ENCODE data around the gene SH3BP4. TPM values are rescaled to one million over a fixed set of nuclear protein-coding genes. Genes with fewer than 3 reads are reported as not detected.

SH3BP4 gene
- total and polyA plus RNA-seq, 2 of the 13 experiments (the other 11 are each of a cell fraction or from before 2014, with no cell fraction given), result 34.6 to 99.1 TPM

DNA sequence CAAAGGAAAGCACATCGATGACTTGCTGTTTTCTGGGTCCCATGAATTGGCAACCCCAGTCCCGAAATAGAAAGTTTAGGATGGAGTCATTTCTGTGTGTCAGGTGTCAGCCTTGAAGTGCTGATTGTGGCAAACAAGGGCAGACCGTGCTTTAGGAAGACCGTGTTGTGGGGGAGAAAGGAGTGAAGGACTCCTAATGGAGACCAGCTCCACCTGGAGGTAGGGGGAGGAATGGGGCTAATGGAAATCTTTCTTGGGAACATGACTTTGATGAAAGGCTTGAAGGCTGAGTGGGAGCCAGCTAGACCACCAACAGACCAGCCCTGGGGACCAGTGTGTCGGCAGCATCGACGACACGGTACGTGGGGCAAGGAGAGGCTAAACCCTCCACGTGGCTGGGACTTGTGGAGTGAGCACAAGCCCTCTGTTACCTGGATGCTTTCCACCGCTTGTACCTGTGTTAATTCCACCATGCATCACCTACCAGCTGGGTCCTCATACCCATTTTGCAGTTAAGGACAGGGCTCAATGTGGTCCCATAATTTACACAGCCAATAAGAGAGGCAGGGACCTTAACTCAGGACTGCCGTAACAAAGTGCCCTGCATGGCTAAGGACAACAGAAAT is 104.2 kb downstream of the SH3BP4 start (continued):
- TF ChIP-seq PLSCR1 (CRISPR knock-in tag; IDR thresholded peaks at IDR 0.05; ENCODE audit: borderline replicate concordance), result no peak
- no peak for TF ChIP-seq JARID2 (CRISPR knock-in tag; IDR thresholded peaks at IDR 0.05; ENCODE audit: insufficient replicate concordance)
- no peak for TF ChIP-seq ZFP41 (CRISPR knock-in tag; IDR thresholded peaks at IDR 0.05; ENCODE audit: borderline replicate concordance)
- no peak for TF ChIP-seq ATRX (CRISPR knock-in tag; IDR thresholded peaks at IDR 0.05; ENCODE audit: borderline replicate concordance)
- TF ChIP-seq ZNF124 (CRISPR knock-in tag; IDR thresholded peaks at IDR 0.05), result no peak
- TF ChIP-seq ETV5 (CRISPR knock-in tag; IDR thresholded peaks at IDR 0.05; ENCODE audit: borderline replicate concordance), result no peak
- no peak for TF ChIP-seq CEBPB (IDR thresholded peaks at IDR 0.05; ENCODE audit: borderline replicate concordance, low read depth, low read length)
- TF ChIP-seq ZFP36L1 (CRISPR knock-in tag; IDR thresholded peaks at IDR 0.05), result 0 out of 2 replicates have a peak, but pooled peaks have one; percentile 6
- TF ChIP-seq ZNF720 (CRISPR knock-in tag; IDR thresholded peaks at IDR 0.05), result no peak
- TF ChIP-seq, protein P1, sequence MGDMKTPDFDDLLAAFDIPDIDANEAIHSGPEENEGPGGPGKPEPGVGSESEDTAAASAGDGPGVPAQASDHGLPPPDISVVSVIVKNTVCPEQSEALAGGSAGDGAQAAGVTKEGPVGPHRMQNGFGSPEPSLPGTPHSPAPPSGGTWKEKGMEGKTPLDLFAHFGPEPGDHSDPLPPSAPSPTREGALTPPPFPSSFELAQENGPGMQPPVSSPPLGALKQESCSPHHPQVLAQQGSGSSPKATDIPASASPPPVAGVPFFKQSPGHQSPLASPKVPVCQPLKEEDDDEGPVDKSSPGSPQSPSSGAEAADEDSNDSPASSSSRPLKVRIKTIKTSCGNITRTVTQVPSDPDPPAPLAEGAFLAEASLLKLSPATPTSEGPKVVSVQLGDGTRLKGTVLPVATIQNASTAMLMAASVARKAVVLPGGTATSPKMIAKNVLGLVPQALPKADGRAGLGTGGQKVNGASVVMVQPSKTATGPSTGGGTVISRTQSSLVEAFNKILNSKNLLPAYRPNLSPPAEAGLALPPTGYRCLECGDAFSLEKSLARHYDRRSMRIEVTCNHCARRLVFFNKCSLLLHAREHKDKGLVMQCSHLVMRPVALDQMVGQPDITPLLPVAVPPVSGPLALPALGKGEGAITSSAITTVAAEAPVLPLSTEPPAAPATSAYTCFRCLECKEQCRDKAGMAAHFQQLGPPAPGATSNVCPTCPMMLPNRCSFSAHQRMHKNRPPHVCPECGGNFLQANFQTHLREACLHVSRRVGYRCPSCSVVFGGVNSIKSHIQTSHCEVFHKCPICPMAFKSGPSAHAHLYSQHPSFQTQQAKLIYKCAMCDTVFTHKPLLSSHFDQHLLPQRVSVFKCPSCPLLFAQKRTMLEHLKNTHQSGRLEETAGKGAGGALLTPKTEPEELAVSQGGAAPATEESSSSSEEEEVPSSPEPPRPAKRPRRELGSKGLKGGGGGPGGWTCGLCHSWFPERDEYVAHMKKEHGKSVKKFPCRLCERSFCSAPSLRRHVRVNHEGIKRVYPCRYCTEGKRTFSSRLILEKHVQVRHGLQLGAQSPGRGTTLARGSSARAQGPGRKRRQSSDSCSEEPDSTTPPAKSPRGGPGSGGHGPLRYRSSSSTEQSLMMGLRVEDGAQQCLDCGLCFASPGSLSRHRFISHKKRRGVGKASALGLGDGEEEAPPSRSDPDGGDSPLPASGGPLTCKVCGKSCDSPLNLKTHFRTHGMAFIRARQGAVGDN (CRISPR knock-in tag; IDR thresholded peaks at IDR 0.05), result peak; percentile 64
- TF ChIP-seq HDAC2 (CRISPR knock-in tag; IDR thresholded peaks at IDR 0.05), result peak; percentile 38; the same call in 1 of the 2 replicates
- TF ChIP-seq, protein P2, sequence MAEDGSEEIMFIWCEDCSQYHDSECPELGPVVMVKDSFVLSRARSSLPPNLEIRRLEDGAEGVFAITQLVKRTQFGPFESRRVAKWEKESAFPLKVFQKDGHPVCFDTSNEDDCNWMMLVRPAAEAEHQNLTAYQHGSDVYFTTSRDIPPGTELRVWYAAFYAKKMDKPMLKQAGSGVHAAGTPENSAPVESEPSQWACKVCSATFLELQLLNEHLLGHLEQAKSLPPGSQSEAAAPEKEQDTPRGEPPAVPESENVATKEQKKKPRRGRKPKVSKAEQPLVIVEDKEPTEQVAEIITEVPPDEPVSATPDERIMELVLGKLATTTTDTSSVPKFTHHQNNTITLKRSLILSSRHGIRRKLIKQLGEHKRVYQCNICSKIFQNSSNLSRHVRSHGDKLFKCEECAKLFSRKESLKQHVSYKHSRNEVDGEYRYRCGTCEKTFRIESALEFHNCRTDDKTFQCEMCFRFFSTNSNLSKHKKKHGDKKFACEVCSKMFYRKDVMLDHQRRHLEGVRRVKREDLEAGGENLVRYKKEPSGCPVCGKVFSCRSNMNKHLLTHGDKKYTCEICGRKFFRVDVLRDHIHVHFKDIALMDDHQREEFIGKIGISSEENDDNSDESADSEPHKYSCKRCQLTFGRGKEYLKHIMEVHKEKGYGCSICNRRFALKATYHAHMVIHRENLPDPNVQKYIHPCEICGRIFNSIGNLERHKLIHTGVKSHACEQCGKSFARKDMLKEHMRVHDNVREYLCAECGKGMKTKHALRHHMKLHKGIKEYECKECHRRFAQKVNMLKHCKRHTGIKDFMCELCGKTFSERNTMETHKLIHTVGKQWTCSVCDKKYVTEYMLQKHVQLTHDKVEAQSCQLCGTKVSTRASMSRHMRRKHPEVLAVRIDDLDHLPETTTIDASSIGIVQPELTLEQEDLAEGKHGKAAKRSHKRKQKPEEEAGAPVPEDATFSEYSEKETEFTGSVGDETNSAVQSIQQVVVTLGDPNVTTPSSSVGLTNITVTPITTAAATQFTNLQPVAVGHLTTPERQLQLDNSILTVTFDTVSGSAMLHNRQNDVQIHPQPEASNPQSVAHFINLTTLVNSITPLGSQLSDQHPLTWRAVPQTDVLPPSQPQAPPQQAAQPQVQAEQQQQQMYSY (CRISPR knock-in tag; IDR thresholded peaks at IDR 0.05), result no peak
- peak; percentile 47; the same call in 1 of the 2 replicates for TF ChIP-seq SAP130 (CRISPR knock-in tag; IDR thresholded peaks at IDR 0.05; ENCODE audit: low read depth)
- TF ChIP-seq ZNF513 (CRISPR knock-in tag; conservative IDR thresholded peaks at IDR 0.05), result no peak
- no peak for TF ChIP-seq RELA (CRISPR knock-in tag; IDR thresholded peaks at IDR 0.05)
- no peak for TF ChIP-seq CREB3 (CRISPR knock-in tag; IDR thresholded peaks at IDR 0.05)

Measured in HepG2 (cell line).